Endodermal cell (in vitro differentiated cells): ENCODE results near the gene GUCA2B. TPM values are rescaled to one million over a fixed set of nuclear protein-coding genes. Genes with fewer than 3 reads are reported as not detected.

Experiments
- DNase-seq: peaks from one replicate; pipeline ENCODE4 v3.0.0-alpha.2; 2017
- H3K27ac ChIP-seq: 2 replicates; pipeline ENCODE4 v1.5.1; 2013; ENCODE audit warnings: mild to moderate bottlenecking, low read depth, low read length, moderate library complexity
- H3K27me3 ChIP-seq: 2 replicates; pipeline ENCODE4 v1.6.1; 2013; ENCODE audit warnings: mild to moderate bottlenecking, low read length, moderate library complexity; ENCODE audit not compliant: insufficient read depth, control insufficient read depth, poor library complexity, severe bottlenecking
- H3K36me3 ChIP-seq: 2 replicates; pipeline ENCODE4 v1.7.0; 2013; ENCODE audit warnings: mild to moderate bottlenecking, low read length, moderate library complexity; ENCODE audit not compliant: control insufficient read depth, insufficient read depth
- H3K4me1 ChIP-seq: one replicate; pipeline ENCODE4 v1.7.0; 2013; ENCODE audit warnings: low read length; ENCODE audit not compliant: control insufficient read depth, insufficient read depth
- H3K4me3 ChIP-seq: 2 replicates; pipeline ENCODE4 v1.5.1; 2013; ENCODE audit warnings: mild to moderate bottlenecking, low read length, moderate library complexity
- H3K9ac ChIP-seq: 2 replicates; pipeline ENCODE4 v1.6.1; 2013; ENCODE audit warnings: mild to moderate bottlenecking, low read length, moderate library complexity; ENCODE audit not compliant: poor library complexity, severe bottlenecking; ENCODE audit errors: extremely low read depth
- H3K9me3 ChIP-seq: 2 replicates; pipeline ENCODE4 v1.6.1; 2013; ENCODE audit warnings: mild to moderate bottlenecking, low read length, moderate library complexity; ENCODE audit not compliant: control insufficient read depth
- H3K27ac Mint-ChIP-seq: 2 replicates; pipeline ENCODE4 v1.8.0; 2020; ENCODE audit warnings: mixed read lengths
- H3K27me3 Mint-ChIP-seq: 2 replicates; pipeline ENCODE4 v1.8.0; 2021; ENCODE audit warnings: mild to moderate bottlenecking, mixed read lengths; ENCODE audit not compliant: insufficient read depth
- H3K36me3 Mint-ChIP-seq: 2 replicates; pipeline ENCODE4 v1.8.0; 2020; ENCODE audit warnings: low read depth, mixed read lengths
- H3K4me1 Mint-ChIP-seq: 2 replicates; pipeline ENCODE4 v1.8.0; 2020; ENCODE audit warnings: mixed read lengths
- H3K4me3 Mint-ChIP-seq: 2 replicates; pipeline ENCODE4 v1.8.0; 2020; ENCODE audit warnings: mild to moderate bottlenecking, moderate library complexity, mixed read lengths
- H3K9me3 Mint-ChIP-seq: 2 replicates; pipeline ENCODE4 v1.8.0; 2020; ENCODE audit warnings: mild to moderate bottlenecking, mixed read lengths
- WGBS, 2 experiments: methylation state at CpG; one replicate each; pipeline versions ENCODE4 v1.1.5 to v1.1.7; 2013; ENCODE audit warnings: missing lambda C conversion rate in 2 of 2, mixed read lengths in 1 of 2; ENCODE audit not compliant: insufficient coverage in 1 of 2, insufficient read length in 1 of 2; 5-methylcytosine and 5-hydroxymethylcytosine counted together
- total RNA-seq, 2 donors: library from RNA; stranded (reverse); fragmentation: NEBNext Ultra II Directional in 1 of 2; extraction: Animal tissue kit (Norgen Biotek cat#: 25700) in 1 of 2; gene quantifications; 2 replicates in 1 of 2; 3 replicates in 1 of 2; pipeline ENCODE4 v1.2.1, GENCODE V29; 2021
- TF ChIP-seq, protein P1 (sequence below): fragments of 200-600 bp; sonication (generic); conservative IDR thresholded peaks from 2 replicates; pipeline ENCODE4 v1.5.0; 2021; ENCODE audit warnings: antibody characterized with exemption, mild to moderate bottlenecking

Gene GUCA2B
- total RNA-seq, 2 donors from 2014 or later, result not detected

DNA sequence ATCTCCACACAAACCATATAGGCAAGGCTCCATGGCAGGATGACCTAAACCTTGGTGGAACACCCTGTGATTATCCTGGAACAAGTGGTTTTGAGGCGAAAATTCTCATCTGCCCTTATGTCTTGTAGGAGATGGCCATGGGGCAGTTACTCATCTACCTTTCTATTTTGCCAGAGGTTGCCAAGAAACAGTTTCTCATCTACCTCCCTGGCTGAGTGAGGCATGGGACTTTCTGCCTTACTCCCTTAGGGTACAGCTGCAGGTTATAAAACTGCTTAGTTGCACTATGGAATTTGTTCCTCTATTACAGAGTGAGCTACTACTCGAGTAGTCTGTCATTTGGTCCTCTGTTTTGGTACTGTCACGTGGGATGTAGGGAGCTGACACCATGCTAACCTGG, 42.6 kb downstream of the GUCA2B start:
- H3K27ac ChIP-seq, result no peak overlapping the region
- H3K9me3 Mint-ChIP-seq, result no peaks in the 10 kb centered on the region
- WGBS, 2 experiments, result 95 to 100% methylated on average over 2 to 3 of the region's 3 CpGs

DNA sequence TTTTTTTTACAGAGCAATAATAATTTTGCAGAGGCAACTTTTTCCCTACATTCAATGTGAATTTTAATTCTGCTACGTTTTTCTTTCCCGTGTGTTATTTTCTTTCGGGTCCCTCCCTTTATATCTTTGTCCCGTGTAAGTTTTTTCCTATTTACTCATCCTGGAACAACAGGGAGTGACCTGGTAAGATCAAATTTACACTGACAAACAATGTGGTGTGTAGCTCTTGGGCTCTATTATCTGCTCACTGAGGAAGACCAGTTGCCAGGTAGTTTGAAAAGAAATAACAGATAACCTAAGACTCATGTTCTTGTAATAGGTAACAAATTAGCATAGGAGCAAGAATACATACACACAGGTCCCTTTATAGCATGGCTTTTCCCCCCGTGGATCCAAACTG, 45.0 kb downstream of the GUCA2B start:
- Mint-ChIP-seq H3K27ac (no peak overlapping the region), H3K27me3 (no peaks in the 10 kb centered on the region), H3K4me1 (no peaks in the 10 kb centered on the region), H3K9me3 (no peaks in the 10 kb centered on the region), H3K4me3 (no peak overlapping the region), H3K36me3 (peaks cover 62% of the 10 kb centered on the region)
- H3K27ac ChIP-seq, result no peak overlapping the region
- no peaks in the 10 kb centered on the region for H3K4me1 ChIP-seq
- DNase-seq, result no peak
- H3K9me3 ChIP-seq, result no peaks in the 10 kb centered on the region
- peaks cover 87% of the 10 kb centered on the region for H3K36me3 ChIP-seq
- H3K4me3 ChIP-seq, result no peak overlapping the region
- TF ChIP-seq, protein P1, sequence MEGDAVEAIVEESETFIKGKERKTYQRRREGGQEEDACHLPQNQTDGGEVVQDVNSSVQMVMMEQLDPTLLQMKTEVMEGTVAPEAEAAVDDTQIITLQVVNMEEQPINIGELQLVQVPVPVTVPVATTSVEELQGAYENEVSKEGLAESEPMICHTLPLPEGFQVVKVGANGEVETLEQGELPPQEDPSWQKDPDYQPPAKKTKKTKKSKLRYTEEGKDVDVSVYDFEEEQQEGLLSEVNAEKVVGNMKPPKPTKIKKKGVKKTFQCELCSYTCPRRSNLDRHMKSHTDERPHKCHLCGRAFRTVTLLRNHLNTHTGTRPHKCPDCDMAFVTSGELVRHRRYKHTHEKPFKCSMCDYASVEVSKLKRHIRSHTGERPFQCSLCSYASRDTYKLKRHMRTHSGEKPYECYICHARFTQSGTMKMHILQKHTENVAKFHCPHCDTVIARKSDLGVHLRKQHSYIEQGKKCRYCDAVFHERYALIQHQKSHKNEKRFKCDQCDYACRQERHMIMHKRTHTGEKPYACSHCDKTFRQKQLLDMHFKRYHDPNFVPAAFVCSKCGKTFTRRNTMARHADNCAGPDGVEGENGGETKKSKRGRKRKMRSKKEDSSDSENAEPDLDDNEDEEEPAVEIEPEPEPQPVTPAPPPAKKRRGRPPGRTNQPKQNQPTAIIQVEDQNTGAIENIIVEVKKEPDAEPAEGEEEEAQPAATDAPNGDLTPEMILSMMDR, result no peak
- WGBS, 2 experiments, result 96 to 100% methylated on average over 4 to 5 of the region's 5 CpGs
- H3K27me3 ChIP-seq, result no peaks in the 10 kb centered on the region
- no peak overlapping the region for H3K9ac ChIP-seq

More for the DNA sequence above, 42.6 kb downstream of the GUCA2B start:
- Histone ChIP-seq H3K27me3 (no peaks in the 10 kb centered on the region), H3K9me3 (no peaks in the 10 kb centered on the region), H3K9ac (no peak overlapping the region), H3K4me1 (no peaks in the 10 kb centered on the region), H3K4me3 (no peak overlapping the region), H3K36me3 (peaks cover 88% of the 10 kb centered on the region)
- TF ChIP-seq, protein P1, result no peak
- H3K4me3 Mint-ChIP-seq, result no peak overlapping the region
- H3K27ac Mint-ChIP-seq, result no peak overlapping the region
- DNase-seq, result no peak
- no peaks in the 10 kb centered on the region for H3K4me1 Mint-ChIP-seq
- H3K27me3 Mint-ChIP-seq, result no peaks in the 10 kb centered on the region
- peaks cover 50% of the 10 kb centered on the region for H3K36me3 Mint-ChIP-seq

DNA sequence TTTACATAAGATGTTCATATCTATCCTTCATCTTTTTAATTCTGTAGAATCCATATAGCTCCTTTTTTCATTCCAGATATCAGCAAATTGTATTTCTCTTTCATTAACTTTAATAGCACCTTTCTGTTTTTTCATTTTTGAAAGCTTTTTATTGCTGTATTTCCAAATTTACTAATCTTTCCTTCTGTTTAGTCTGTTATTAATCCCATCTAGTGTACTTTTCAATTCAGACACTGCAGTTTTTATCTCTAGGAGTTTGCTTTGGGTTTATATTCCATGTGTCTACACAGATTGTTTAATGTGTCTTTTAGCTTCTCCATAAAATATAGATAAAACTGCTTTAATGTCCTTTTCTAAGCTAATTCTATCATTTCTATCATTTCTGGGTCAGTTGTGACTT, 48.8 kb downstream of the GUCA2B start:
- peaks cover 76% of the 10 kb centered on the region for H3K36me3 Mint-ChIP-seq
- H3K9ac ChIP-seq, result no peak overlapping the region
- TF ChIP-seq, protein P1, result no peak
- H3K4me3 Mint-ChIP-seq, result no peak overlapping the region
- no peaks in the 10 kb centered on the region for H3K27me3 Mint-ChIP-seq
- no peak overlapping the region for H3K27ac Mint-ChIP-seq
- H3K27ac ChIP-seq, result no peak overlapping the region
- H3K9me3 ChIP-seq, result no peaks in the 10 kb centered on the region
- no peak overlapping the region for H3K4me3 ChIP-seq
- H3K9me3 Mint-ChIP-seq, result no peaks in the 10 kb centered on the region
- no peak for DNase-seq
- H3K27me3 ChIP-seq, result no peaks in the 10 kb centered on the region
- H3K36me3 ChIP-seq, result peaks cover 78% of the 10 kb centered on the region
- no peaks in the 10 kb centered on the region for H3K4me1 Mint-ChIP-seq
- H3K4me1 ChIP-seq, result no peaks in the 10 kb centered on the region

Other genes with a start within 250 kb of the GUCA2B start
- under 1 TPM; 0.13 to 0.99 TPM for gene HIVEP3, start 234.5 kb upstream of the GUCA2B start, total RNA-seq
- gene GUCA2A, start 11.3 kb downstream of the GUCA2B start, total RNA-seq, result 1 to 10 TPM in 1 of 2 donors, not detected in 1; 1.9 TPM
- 10 to 100 TPM; 67.3 to 79.4 TPM for gene FOXJ3, start 181.8 kb downstream of the GUCA2B start, total RNA-seq
- 1 to 10 TPM in 1 of 2 donors, under 1 TPM in 1; 0.73 to 1.9 TPM for gene RIMKLA, start 227.4 kb downstream of the GUCA2B start, total RNA-seq